ENCODE data around the gene TRPM3. TPM values are rescaled to one million over a fixed set of nuclear protein-coding genes. Genes with fewer than 3 reads are reported as not detected.

The TRPM3 gene
- total RNA-seq, 3 donors from 2014 or later (not counting 1 experiment from before 2014, with no cell fraction given) = not detected

DNA sequence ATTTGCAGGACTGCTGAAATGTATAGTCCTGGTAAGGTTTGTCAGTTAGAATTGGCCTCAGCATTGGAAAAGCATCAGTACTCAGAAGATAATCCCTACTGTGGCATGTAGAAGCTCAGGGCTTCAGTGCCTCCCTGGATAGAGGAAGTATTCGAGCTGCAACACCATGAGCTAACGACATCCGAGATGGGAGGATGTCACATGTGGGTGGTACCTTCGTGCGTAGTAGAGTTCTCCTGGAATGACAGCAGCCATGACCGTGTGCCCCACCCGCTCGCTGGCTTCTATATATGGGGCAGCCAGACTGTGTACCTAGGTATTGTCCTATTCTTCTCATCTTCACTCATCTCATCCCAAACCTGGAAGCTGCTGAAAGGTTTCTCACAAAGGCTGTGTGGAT is 361.2 kb downstream of the TRPM3 start:
- H3K27me3 Mint-ChIP-seq (ENCODE audit: low read depth in 2 of 2) = no peaks in the 10 kb centered on the region
- Histone ChIP-seq H3K4me1 (ENCODE audit: control insufficient read depth, insufficient read depth, low read length) (no peaks in the 10 kb centered on the region), H3K36me3 (ENCODE audit: control insufficient read depth, insufficient read depth, low read length) (no peaks in the 10 kb centered on the region), H3K9me3 (ENCODE audit: control insufficient read depth, insufficient read depth, low read length) (no peaks in the 10 kb centered on the region), H3K4me3 (ENCODE audit: low read length) (no peak overlapping the region), H3K27ac (ENCODE audit: low read length) (no peak overlapping the region), H3K27me3 (ENCODE audit: control insufficient read depth, insufficient read depth, low read length) (no peaks in the 10 kb centered on the region)
- intact Hi-C loops (cut with micrococcal nuclease) = no loop called here
- no peak overlapping the region for H3K27ac Mint-ChIP-seq
- H3K4me1 Mint-ChIP-seq = no peaks in the 10 kb centered on the region
- TF ChIP-seq, protein P1, sequence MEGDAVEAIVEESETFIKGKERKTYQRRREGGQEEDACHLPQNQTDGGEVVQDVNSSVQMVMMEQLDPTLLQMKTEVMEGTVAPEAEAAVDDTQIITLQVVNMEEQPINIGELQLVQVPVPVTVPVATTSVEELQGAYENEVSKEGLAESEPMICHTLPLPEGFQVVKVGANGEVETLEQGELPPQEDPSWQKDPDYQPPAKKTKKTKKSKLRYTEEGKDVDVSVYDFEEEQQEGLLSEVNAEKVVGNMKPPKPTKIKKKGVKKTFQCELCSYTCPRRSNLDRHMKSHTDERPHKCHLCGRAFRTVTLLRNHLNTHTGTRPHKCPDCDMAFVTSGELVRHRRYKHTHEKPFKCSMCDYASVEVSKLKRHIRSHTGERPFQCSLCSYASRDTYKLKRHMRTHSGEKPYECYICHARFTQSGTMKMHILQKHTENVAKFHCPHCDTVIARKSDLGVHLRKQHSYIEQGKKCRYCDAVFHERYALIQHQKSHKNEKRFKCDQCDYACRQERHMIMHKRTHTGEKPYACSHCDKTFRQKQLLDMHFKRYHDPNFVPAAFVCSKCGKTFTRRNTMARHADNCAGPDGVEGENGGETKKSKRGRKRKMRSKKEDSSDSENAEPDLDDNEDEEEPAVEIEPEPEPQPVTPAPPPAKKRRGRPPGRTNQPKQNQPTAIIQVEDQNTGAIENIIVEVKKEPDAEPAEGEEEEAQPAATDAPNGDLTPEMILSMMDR (IDR thresholded peaks at IDR 0.05) = no peak
- DNase-seq = no peak
- no peaks in the 10 kb centered on the region for H3K36me3 Mint-ChIP-seq
- 79% methylated on average over 8 of the region's 8 CpGs for WGBS (ENCODE audit: insufficient coverage)
- peaks cover 3% of the 10 kb centered on the region in 2 donors for H3K9me3 Mint-ChIP-seq
- no peak for ATAC-seq
- no peak overlapping the region for H3K4me3 Mint-ChIP-seq

DNA sequence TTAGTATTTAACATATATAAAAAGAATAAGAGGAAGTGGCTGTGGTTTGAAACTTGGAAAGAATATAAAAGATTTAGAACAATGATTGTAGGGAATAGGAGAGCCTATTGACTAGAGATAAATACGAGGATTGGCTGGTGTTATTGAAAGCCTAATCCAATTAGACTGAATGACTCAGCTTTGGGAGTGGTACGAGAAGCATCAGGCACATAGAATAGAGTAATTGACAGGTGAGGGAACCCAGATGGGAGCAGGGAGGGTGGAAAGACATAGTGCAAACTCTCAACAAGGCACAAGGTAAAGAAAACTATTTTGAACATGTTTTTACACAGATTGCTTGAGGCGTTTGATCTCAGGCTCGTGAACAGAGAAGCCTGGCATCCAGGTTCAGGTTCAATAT is 368.1 kb downstream of the TRPM3 start:
- Histone ChIP-seq H3K36me3 (ENCODE audit: control insufficient read depth, insufficient read depth, low read length) (no peaks in the 10 kb centered on the region), H3K4me3 (ENCODE audit: low read length) (no peak overlapping the region), H3K27ac (ENCODE audit: low read length) (no peak overlapping the region), H3K9me3 (ENCODE audit: control insufficient read depth, insufficient read depth, low read length) (no peaks in the 10 kb centered on the region), H3K4me1 (ENCODE audit: control insufficient read depth, insufficient read depth, low read length) (no peaks in the 10 kb centered on the region), H3K27me3 (ENCODE audit: control insufficient read depth, insufficient read depth, low read length) (no peaks in the 10 kb centered on the region)
- H3K4me3 Mint-ChIP-seq = no peak overlapping the region
- TF ChIP-seq, protein P1 (IDR thresholded peaks at IDR 0.05) = no peak
- WGBS (ENCODE audit: insufficient coverage) = 50% methylated on average over 4 of the region's 4 CpGs
- no peaks in the 10 kb centered on the region for H3K4me1 Mint-ChIP-seq
- intact Hi-C loops (cut with micrococcal nuclease) = no loop called here
- H3K27me3 Mint-ChIP-seq (ENCODE audit: low read depth in 2 of 2) = peaks cover 0 to 4% of the 10 kb centered on the region in 2 donors
- no peak for DNase-seq
- ATAC-seq = no peak
- no peaks in the 10 kb centered on the region for H3K36me3 Mint-ChIP-seq
- peaks cover 3 to 9% of the 10 kb centered on the region in 2 donors for H3K9me3 Mint-ChIP-seq
- H3K27ac Mint-ChIP-seq = no peak overlapping the region

- H3K36me3 ChIP-seq (ENCODE audit: control insufficient read depth, insufficient read depth, low read length) = no peaks in the 10 kb centered on the region
- no peak overlapping the region for H3K27ac ChIP-seq (ENCODE audit: low read length)
- TF ChIP-seq, protein P1 (IDR thresholded peaks at IDR 0.05) = no peak
- H3K9me3 Mint-ChIP-seq = peaks cover 3 to 7% of the 10 kb centered on the region in 2 donors
- H3K9me3 ChIP-seq (ENCODE audit: control insufficient read depth, insufficient read depth, low read length) = no peaks in the 10 kb centered on the region
- H3K27ac Mint-ChIP-seq = no peak overlapping the region
- H3K27me3 Mint-ChIP-seq (ENCODE audit: low read depth in 2 of 2) = peaks cover 4 to 7% of the 10 kb centered on the region in 2 donors
- no peaks in the 10 kb centered on the region for H3K27me3 ChIP-seq (ENCODE audit: control insufficient read depth, insufficient read depth, low read length)
- H3K4me1 ChIP-seq (ENCODE audit: control insufficient read depth, insufficient read depth, low read length) = no peaks in the 10 kb centered on the region
- no peak for ATAC-seq
- no peak for DNase-seq
- no peaks in the 10 kb centered on the region for H3K4me1 Mint-ChIP-seq
- intact Hi-C loops (cut with micrococcal nuclease) = no loop called here
- H3K4me3 Mint-ChIP-seq = no peak overlapping the region
- H3K4me3 ChIP-seq (ENCODE audit: low read length) = no peak overlapping the region
- H3K36me3 Mint-ChIP-seq = no peaks in the 10 kb centered on the region
- WGBS (ENCODE audit: insufficient coverage) = no CpG with 5 or more reads among the region's 2 CpGs
These were observed 372.4 kb downstream of the TRPM3 start for GRCh38 chr9:70749066-70749465.

- no peaks in the 10 kb centered on the region for H3K36me3 Mint-ChIP-seq
- intact Hi-C loops (cut with micrococcal nuclease) = no loop called here
- peaks cover 3% of the 10 kb centered on the region in 2 donors for H3K9me3 Mint-ChIP-seq
- peaks cover 4 to 7% of the 10 kb centered on the region in 2 donors for H3K27me3 Mint-ChIP-seq (ENCODE audit: low read depth in 2 of 2)
- H3K4me3 Mint-ChIP-seq = no peak overlapping the region
- no peak overlapping the region for H3K4me3 ChIP-seq (ENCODE audit: low read length)
- H3K36me3 ChIP-seq (ENCODE audit: control insufficient read depth, insufficient read depth, low read length) = no peaks in the 10 kb centered on the region
- ATAC-seq = no peak
- no peak overlapping the region for H3K27ac ChIP-seq (ENCODE audit: low read length)
- DNase-seq = no peak
- no peaks in the 10 kb centered on the region for H3K4me1 ChIP-seq (ENCODE audit: control insufficient read depth, insufficient read depth, low read length)
- no peaks in the 10 kb centered on the region for H3K4me1 Mint-ChIP-seq
- no peaks in the 10 kb centered on the region for H3K9me3 ChIP-seq (ENCODE audit: control insufficient read depth, insufficient read depth, low read length)
- no peaks in the 10 kb centered on the region for H3K27me3 ChIP-seq (ENCODE audit: control insufficient read depth, insufficient read depth, low read length)
- 69% methylated on average over 2 of the region's 2 CpGs for WGBS (ENCODE audit: insufficient coverage)
- H3K27ac Mint-ChIP-seq = no peak overlapping the region
- TF ChIP-seq, protein P1 (IDR thresholded peaks at IDR 0.05) = no peak
These were observed 374.1 kb downstream of the TRPM3 start for GRCh38 chr9:70747261-70747718.
